ENCODE data around the gene DHX34.
"Not testable (repeated sequence)": the region's sequence is repeated elsewhere in the genome, so short reads cannot be mapped to it uniquely, and the experiment has no call there.

DHX34 gene

DNA sequence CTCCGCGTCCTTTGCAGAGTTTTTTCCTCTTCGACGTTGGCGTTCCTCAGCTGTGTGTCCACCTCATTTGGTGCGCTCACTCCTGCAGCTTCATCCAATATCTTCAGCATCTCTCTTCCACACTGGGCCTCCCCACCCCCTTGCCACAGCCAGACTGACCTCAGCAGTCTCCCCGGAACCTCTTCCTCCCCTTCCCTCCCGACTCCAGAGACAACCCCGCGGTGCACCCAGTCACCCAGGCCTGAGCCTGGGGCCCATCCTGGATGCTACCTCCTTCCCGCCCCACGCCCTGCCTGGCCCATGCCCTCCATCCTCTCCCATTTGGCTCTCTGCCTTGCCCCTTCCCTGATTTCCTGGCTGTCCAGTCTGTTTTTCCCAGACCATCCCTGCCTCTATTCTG, 25.2 kb upstream of the DHX34 start:
- no peak overlapping the region for H3K4me3 ChIP-seq (ENCODE audit: low read length)
- DNase-seq (ENCODE audit: low read depth, low spot score), result no peak

GRCh38 chr19:47324502-47324901, 24.6 kb upstream of the DHX34 start:
- H3K4me3 ChIP-seq (ENCODE audit: low read length), result no peak overlapping the region
- no peak for DNase-seq (ENCODE audit: low read depth, low spot score)

GRCh38 chr19:47330466-47330869, 18.6 kb upstream of the DHX34 start:
- no peak overlapping the region for H3K4me3 ChIP-seq (ENCODE audit: low read length)
- peak; percentile 20 for DNase-seq (ENCODE audit: low read depth, low spot score)

DNA sequence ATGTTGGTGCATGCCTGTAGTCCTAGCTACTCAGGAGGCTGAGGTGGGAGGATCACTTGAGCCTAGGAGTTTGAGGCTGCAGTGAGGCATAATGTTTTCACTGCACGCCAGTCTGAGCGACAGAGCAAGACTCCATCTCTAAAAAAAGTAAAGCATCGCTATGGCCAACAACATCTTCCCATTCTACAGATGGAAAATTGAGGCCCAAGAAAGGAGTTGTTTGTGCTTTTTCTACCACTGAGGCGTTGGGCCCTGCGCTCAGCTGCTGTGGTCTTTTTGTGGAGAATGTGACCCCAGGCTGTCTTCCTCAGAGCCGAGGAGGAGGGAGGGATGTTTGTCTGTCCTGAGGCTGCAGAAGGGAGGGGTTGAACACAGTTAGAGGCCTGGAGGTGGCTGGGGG, 17.6 kb upstream of the DHX34 start:
- DNase-seq (ENCODE audit: low read depth, low spot score), result no peak

DNA sequence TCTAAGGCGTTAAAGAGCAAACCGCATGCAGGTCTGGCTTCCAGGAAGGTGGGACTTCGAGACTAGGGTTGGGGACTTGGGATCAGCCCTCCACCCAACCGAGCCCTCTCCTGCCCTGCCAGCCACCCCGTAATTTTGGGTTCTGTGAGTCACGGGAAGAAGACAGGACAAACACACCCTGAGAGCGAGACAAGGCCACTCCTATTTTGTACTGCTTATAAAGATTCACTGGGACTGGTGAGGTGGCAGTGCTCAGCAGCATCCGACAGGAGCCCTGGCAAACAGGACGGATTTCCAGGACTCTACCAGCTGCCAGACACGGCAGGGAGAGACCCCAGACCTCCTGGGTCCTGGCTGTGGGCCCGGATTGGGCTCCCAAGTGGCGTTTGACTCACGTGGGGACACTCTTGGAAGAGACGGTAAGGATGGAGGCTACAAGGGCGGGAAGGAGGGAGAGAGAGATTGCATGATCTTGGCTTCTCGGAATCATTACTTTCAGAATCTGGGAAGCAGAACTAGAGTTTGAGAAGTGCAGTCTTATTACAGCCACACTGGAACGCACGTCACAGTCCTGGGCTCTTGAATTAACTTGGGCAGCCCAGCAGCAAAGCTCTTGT, 17.1 kb upstream of the DHX34 start, which contains the start of gene C5AR2:
TSS of gene C5AR2 (plus strand) at position 245 of the 617 bp plus-strand sequence. CDS start 8,625 bp downstream, outside the sequence.
- no peak for DNase-seq (ENCODE audit: low read depth, low spot score)
- no peak within 1 kb of the TSS for H3K4me3 ChIP-seq (ENCODE audit: low read length)

More for the DNA sequence above, 17.6 kb upstream of the DHX34 start:
- H3K4me3 ChIP-seq (ENCODE audit: low read length), result no peak overlapping the region

DNA sequence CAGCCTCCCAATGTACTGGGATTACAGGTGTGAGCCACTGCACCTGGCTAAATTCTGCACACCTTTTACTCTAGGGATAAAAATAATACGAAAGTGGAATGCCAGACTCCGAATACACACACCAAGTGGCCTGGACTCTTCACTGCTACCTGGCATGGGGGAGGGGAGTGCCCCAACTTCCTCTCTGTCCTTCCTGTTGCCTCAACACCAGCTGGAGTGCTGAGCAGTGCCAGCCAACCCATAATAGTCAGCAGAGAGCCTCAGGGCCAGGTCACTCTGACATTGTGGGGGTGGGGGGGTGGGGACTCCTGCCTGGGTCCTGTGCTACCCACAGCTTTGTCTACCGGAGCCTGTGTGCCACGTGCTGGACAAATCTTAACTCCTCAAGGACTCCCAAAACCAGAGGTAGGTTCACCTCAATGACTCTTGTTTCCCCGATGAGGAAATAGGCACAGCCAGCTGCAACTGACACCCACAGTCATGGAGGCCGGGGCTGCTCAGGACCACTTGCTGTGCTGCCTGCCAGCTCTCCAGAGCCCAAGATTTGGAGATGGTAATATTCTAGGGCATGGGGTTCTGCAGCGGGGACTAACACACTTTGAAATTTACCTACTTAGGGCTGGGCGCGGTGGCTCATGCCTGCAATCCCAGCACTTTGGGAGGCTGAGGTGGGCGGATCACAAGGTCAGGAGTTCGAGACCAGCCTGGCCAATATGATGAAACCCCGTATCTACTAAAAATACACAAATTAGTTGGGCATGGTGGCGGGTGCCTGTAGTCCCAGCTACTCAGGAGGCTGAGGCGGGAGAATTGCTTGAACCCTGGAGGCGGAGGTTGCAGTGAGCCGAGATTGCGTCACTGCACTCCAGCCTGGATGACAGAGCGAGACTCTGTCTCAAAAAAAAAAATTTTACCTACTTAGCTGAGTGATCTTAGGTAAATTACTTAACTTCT, 12.1 kb upstream of the DHX34 start:
- not testable (repeated sequence) for H3K4me3 ChIP-seq (ENCODE audit: low read length); DNase-seq (ENCODE audit: low read depth, low spot score)

GRCh38 chr19:47339196-47339880, 9.8 kb upstream of the DHX34 start:
- DNase-seq (ENCODE audit: low read depth, low spot score), result no peak
- no peak overlapping the region for H3K4me3 ChIP-seq (ENCODE audit: low read length)

GRCh38 chr19:47340477-47341208, 8.5 kb upstream of the DHX34 start:
- no peak for DNase-seq (ENCODE audit: low read depth, low spot score)
- no peak overlapping the region for H3K4me3 ChIP-seq (ENCODE audit: low read length)

DNA sequence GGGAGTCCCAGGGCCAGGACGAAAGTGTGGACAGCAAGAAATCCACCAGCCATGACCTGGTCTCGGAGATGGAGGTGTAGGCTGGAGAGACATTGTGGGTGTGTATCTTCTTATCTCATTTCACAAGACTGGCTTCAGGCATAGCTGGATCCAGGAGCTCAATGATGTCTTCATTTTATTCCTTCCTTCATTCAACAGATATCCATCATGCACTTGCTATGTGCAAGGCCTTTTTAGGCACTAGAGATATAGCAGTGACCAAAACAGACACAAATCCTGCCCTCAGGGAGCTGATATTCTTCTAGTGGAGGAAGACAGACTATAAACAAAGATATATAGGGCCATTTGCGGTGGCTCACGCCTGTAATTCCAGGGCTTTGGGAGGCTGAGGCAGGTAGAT, 7.4 kb upstream of the DHX34 start:
- DNase-seq (ENCODE audit: low read depth, low spot score), result no peak
- no peak overlapping the region for H3K4me3 ChIP-seq (ENCODE audit: low read length)

DNA sequence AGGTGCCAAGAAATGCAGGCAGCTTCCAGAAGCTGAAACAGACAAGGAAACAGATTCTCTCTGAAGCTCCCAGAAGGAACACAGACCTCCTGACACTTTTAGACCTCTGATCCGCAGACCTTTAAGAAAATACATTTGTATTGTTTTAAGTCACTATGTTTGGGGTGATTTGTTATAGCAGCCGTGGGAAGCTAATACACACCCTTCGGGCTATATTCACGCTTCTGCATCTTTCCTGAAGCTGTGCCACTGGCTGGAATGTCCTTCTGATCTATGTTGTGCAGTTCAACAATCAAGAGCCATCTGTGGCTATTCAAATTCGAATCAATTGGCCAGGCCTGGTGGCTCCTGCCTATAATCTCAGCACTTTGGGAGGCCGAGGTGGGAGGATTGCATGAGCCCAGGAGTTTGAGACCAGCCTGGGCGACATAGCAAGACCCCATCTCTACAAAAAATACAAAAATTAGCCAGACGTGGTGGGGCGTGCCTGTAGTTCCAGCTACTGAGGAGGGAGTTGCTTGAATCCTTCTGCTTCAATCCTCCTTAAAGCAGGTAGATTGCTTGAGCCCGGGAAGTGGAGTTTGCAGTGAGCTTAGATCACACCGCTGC, 5.8 kb upstream of the DHX34 start:
- H3K4me3 ChIP-seq (ENCODE audit: low read length), result no peak overlapping the region
- DNase-seq (ENCODE audit: low read depth, low spot score), result no peak

GRCh38 chr19:47344425-47344824, 4.7 kb upstream of the DHX34 start:
- no peak overlapping the region for H3K4me3 ChIP-seq (ENCODE audit: low read length)
- DNase-seq (ENCODE audit: low read depth, low spot score), result no peak

GRCh38 chr19:47346024-47346423, 3.1 kb upstream of the DHX34 start:
- not testable (repeated sequence) for H3K4me3 ChIP-seq (ENCODE audit: low read length); DNase-seq (ENCODE audit: low read depth, low spot score)

DNA sequence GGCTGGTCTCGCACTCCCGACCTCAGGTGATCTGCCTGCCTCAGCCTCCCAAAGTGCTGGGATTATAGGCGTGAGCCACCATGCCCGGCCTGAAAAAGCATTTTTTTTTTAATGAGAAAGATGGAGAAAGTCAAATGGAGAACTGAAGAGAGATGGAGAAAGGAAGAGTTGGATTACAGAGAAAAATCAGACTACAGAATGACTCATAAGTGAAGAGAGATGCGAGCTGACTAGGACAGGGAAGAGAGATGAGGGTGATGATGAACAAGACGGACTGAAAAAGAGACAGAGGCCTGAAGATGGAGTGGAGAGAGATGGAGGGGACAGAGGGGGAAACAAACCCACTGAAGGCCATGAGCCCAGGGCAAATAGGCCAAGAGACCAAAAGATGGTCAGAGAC, 1.5 kb downstream of the DHX34 start:
- no peak for DNase-seq (ENCODE audit: low read depth, low spot score)
- no peak overlapping the region for H3K4me3 ChIP-seq (ENCODE audit: low read length)

DNA sequence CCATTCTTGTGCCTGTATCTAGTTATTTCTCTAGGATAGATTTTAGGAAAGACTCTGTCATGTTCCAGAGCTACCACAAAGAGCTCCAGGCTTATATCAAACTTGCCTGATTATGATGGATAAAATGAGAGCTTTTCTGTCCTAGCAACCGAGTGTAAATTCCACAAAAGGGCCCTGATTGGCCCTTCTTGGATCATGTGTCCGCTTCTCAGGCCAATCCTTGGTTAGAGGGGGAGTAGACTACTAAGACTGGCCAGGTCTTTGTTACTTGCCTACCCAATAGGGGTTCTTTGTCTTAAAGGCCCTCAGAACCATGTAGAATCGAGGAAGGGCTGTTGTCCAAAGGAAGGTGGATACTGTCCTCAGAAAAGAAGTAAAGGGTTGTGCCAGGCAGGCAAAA, 2.4 kb downstream of the DHX34 start:
- peak; percentile 68 for DNase-seq (ENCODE audit: low read depth, low spot score)
- no peak overlapping the region for H3K4me3 ChIP-seq (ENCODE audit: low read length)

- H3K4me3 ChIP-seq (ENCODE audit: low read length), result no peak overlapping the region
These were observed 3.0 kb downstream of the DHX34 start for GRCh38 chr19:47352095-47352494.

DNA sequence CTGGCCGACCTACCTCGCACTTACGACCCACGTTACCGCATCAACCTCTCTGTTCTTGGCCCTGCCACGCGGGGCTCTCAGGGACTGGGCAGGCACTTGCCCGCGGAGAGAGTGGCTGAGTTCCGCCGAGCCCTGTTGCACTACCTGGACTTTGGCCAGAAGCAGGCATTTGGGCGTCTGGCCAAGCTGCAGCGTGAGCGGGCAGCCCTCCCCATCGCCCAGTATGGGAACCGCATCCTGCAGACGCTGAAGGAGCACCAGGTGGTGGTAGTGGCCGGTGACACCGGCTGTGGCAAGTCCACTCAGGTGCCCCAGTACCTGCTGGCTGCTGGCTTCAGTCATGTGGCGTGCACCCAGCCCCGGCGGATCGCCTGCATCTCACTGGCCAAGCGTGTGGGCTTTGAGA, 4.2 kb downstream of the DHX34 start:
- H3K4me3 ChIP-seq (ENCODE audit: low read length), result no peak overlapping the region
- no peak for DNase-seq (ENCODE audit: low read depth, low spot score)

More at GRCh38 chr19:47352095-47352494, 3.0 kb downstream of the DHX34 start:
- peak; percentile 5 for DNase-seq (ENCODE audit: low read depth, low spot score)

DNA sequence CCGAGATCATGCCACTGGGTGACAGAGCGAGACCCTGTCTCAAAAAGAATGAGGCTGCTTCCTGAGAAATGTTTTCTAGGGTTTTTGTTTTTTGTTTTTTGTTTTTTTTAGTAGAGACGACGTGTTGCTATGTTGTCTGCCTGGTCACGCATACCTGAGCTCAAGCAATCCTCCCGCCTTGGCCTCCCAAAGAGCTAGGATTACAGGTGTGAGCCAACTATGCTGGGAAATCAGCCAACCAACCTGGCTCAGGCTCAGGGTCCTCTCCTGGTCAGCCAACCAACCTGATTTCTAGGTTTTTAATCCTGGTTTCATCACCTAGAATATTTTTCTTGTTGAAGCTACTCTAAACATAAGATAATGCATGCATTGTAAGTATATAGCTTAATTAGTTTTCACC, 7.8 kb downstream of the DHX34 start:
- DNase-seq (ENCODE audit: low read depth, low spot score), result no peak
- H3K4me3 ChIP-seq (ENCODE audit: low read length), result no peak overlapping the region

GRCh38 chr19:47357788-47358680, 8.9 kb downstream of the DHX34 start:
- DNase-seq (ENCODE audit: low read depth, low spot score), result peak; percentile 29
- H3K4me3 ChIP-seq (ENCODE audit: low read length), result no peak overlapping the region
